ENCODE measurements around the gene SLC35E1. TPM values are rescaled to one million over a fixed set of nuclear protein-coding genes. Genes with fewer than 3 reads are reported as not detected.
"Not testable (repeated sequence)": the region's sequence is repeated elsewhere in the genome, so short reads cannot be mapped to it uniquely, and the experiment has no call there.

SLC35E1 gene
- total RNA-seq, 4 donors from 2014 or later: 30.7 to 43.2 (median 39.2) TPM

GRCh38 chr19:16509141-16510061, 62.8 kb downstream of the SLC35E1 start:
- WGBS, 2 donors: 75 to 79% methylated on average over 28 of the region's 28 CpGs
- DNase-seq (ENCODE audit: low spot score in 2 of 2): peak in 1 of 2 donors; percentile 36

GRCh38 chr19:16508546-16508945, 63.7 kb downstream of the SLC35E1 start:
- DNase-seq (ENCODE audit: low spot score in 2 of 2): no peak
- H3K4me3 ChIP-seq (ENCODE audit: low read depth, poor library complexity, severe bottlenecking): no peak overlapping the region
- intact Hi-C loops (cut with DNase I; ENCODE audit: low total_unique reads): no loop called here
- TF ChIP-seq CTCF (IDR thresholded peaks at IDR 0.05) (no peak), POLR2A (IDR thresholded peaks at IDR 0.05) (no peak)
- WGBS, 2 donors: 89 to 91% methylated on average over 5 of the region's 5 CpGs

More at GRCh38 chr19:16509141-16510061, 62.8 kb downstream of the SLC35E1 start:
- TF ChIP-seq POLR2A (IDR thresholded peaks at IDR 0.05) (no peak), CTCF (IDR thresholded peaks at IDR 0.05) (no peak)
- intact Hi-C loops (cut with DNase I; ENCODE audit: low total_unique reads): no loop called here
- H3K4me3 ChIP-seq (ENCODE audit: low read depth, poor library complexity, severe bottlenecking): no peak overlapping the region

- TF ChIP-seq CTCF (IDR thresholded peaks at IDR 0.05): no peak
- no peak for TF ChIP-seq POLR2A (IDR thresholded peaks at IDR 0.05)
- H3K4me3 ChIP-seq (ENCODE audit: low read depth, poor library complexity, severe bottlenecking): no peak overlapping the region
- intact Hi-C loops (cut with DNase I; ENCODE audit: low total_unique reads): no loop called here
- WGBS, 2 donors: 85 to 88% methylated on average over 6 of the region's 6 CpGs
- DNase-seq (ENCODE audit: low spot score in 2 of 2): no peak
Observed at GRCh38 chr19:16506961-16507360, 65.3 kb downstream of the SLC35E1 start.

GRCh38 chr19:16506161-16506560, 66.1 kb downstream of the SLC35E1 start:
- intact Hi-C loops (cut with DNase I; ENCODE audit: low total_unique reads); DNase-seq (ENCODE audit: low spot score in 2 of 2); H3K4me3 ChIP-seq (ENCODE audit: low read depth, poor library complexity, severe bottlenecking): not testable (repeated sequence)
- WGBS, 2 donors: 89 to 95% methylated on average over 11 of the region's 11 CpGs

- WGBS, 2 donors: 80 to 91% methylated on average over 3 of the region's 3 CpGs
- TF ChIP-seq CTCF (IDR thresholded peaks at IDR 0.05) (no peak), POLR2A (IDR thresholded peaks at IDR 0.05) (no peak)
Observed at GRCh38 chr19:16504271-16504670, 67.9 kb downstream of the SLC35E1 start.

More at GRCh38 chr19:16504271-16504670, 67.9 kb downstream of the SLC35E1 start:
- intact Hi-C loops (cut with DNase I; ENCODE audit: low total_unique reads): no loop called here
- no peak for DNase-seq (ENCODE audit: low spot score in 2 of 2)
- H3K4me3 ChIP-seq (ENCODE audit: low read depth, poor library complexity, severe bottlenecking): no peak overlapping the region

Other genes with a start within 250 kb of the SLC35E1 start
- gene KLF2, start 247.6 kb downstream of the SLC35E1 start, total RNA-seq: 10 to 100 TPM; 12.6 to 27.5 (median 19.9) TPM
- 10 to 100 TPM; 21.4 to 63.3 (median 26.7) TPM for gene EPS15L1, start 100.4 kb downstream of the SLC35E1 start, total RNA-seq
- gene CALR3, start 76.2 kb downstream of the SLC35E1 start, total RNA-seq: not detected
- gene C19orf44, start 76.0 kb downstream of the SLC35E1 start, total RNA-seq: 1 to 10 TPM; 3.7 to 5.0 (median 4.8) TPM
- 10 to 100 TPM in 3 of 4 donors, 1 to 10 TPM in 1; 9.7 to 32.7 (median 12.6) TPM for gene CHERP, start 30.0 kb downstream of the SLC35E1 start, total RNA-seq
- gene MED26, start 55.8 kb upstream of the SLC35E1 start, total RNA-seq: 10 to 100 TPM; 12.0 to 16.6 (median 14.5) TPM
- gene SMIM7, start 87.7 kb upstream of the SLC35E1 start, total RNA-seq: 100 to 1,000 TPM in 1 of 4 donors, 10 to 100 TPM in 3; 78.5 to 125 (median 95.4) TPM
- 1 to 10 TPM; 1.3 to 3.2 (median 2.2) TPM for gene TMEM38A, start 88.7 kb upstream of the SLC35E1 start, total RNA-seq
- 1 to 10 TPM in 2 of 4 donors, under 1 TPM in 2; 0.30 to 2.3 (median 1.3) TPM for gene NWD1, start 147.4 kb upstream of the SLC35E1 start, total RNA-seq